C4-2B (cell line): ENCODE results near the gene SLC49A4.

Source experiments
- H3K27ac ChIP-seq: fragments of 450-650 bp; 2 replicates; pipeline ENCODE4 v1.5.1; 2017
- CTCF ChIP-seq: fragments of 450-650 bp; conservative IDR thresholded peaks from 2 replicates; pipeline ENCODE4 v1.5.1; 2017; ENCODE audit warnings: mild to moderate bottlenecking
- ZFX ChIP-seq: fragments of 450-650 bp; IDR thresholded peaks from 2 replicates; pipeline ENCODE4 v1.6.1; 2017

Gene SLC49A4

GRCh38 chr3:122789585-122790273, 5.1 kb upstream of the SLC49A4 start:
- no peak overlapping the region for H3K27ac ChIP-seq

GRCh38 chr3:122793568-122794416, 1.1 kb upstream of the SLC49A4 start, which contains the start of gene HSPBAP1:
TSS of gene HSPBAP1 (minus strand) at chr3:122793831. CDS start at chr3:122793680, 151 bp downstream.
- peak within 1 kb of the TSS; percentile 76 for H3K27ac ChIP-seq
- no peak for TF ChIP-seq ZFX
- TF ChIP-seq CTCF: no peak

More at GRCh38 chr3:122789585-122790273, 5.1 kb upstream of the SLC49A4 start:
- TF ChIP-seq ZFX: no peak
- no peak for TF ChIP-seq CTCF

- TF ChIP-seq CTCF: no peak
- no peak for TF ChIP-seq ZFX
- H3K27ac ChIP-seq: peak overlapping the region; percentile 76
Observed at GRCh38 chr3:122794483-122794778, 438 bp upstream of the SLC49A4 start.

GRCh38 chr3:122795674-122796195, 866 bp downstream of the SLC49A4 start:
- peak overlapping the region; percentile 76 for H3K27ac ChIP-seq
- TF ChIP-seq ZFX: no peak

DNA sequence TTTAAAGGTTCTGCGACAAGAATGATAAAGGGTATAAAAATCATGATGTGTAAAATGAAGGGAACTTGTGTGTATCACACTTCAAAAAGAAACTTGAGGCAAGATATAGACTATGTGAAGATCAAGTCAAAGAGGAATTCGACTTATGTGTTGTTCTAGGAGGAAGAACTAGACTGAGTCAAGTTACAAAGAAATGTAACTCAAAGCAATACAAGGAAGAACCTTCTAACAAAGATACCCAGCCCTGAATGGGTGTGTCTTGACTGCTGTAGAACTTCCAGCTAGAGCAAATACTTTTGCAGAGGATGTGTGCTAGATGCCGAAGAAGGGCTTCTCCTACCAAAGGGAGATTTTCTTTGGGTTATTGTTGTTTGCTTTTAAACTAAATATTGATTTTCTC, 2.4 kb downstream of the SLC49A4 start:
- H3K27ac ChIP-seq: no peak overlapping the region
- TF ChIP-seq CTCF (no peak), ZFX (no peak)

- no peak for TF ChIP-seq CTCF
- no peak for TF ChIP-seq ZFX
- H3K27ac ChIP-seq: no peak overlapping the region
Observed at GRCh38 chr3:122799322-122799721, 4.5 kb downstream of the SLC49A4 start.

- TF ChIP-seq ZFX (no peak), CTCF (no peak)
- H3K27ac ChIP-seq: no peak overlapping the region
Observed at GRCh38 chr3:122800031-122800430, 5.2 kb downstream of the SLC49A4 start.
